Activated naive CD8-positive, alpha-beta T cell treated with anti-CD3 and anti-CD28 coated beads for 36 hours (primary cell): ENCODE results near the gene PAQR8. TPM values are rescaled to one million over a fixed set of nuclear protein-coding genes. Genes with fewer than 3 reads are reported as not detected.
A peak's percentile ranks its signal among the peaks of the same experiment; 100 is the strongest.

Source experiments
- DNase-seq: peaks from one replicate; pipeline ENCODE4 v3.0.0; 2021
- H3K27ac Mint-ChIP-seq: one replicate; pipeline ENCODE4 v1.8.0; 2022; ENCODE audit warnings: mild to moderate bottlenecking, moderate library complexity, mixed read lengths
- H3K27me3 Mint-ChIP-seq: one replicate; pipeline ENCODE4 v1.8.0; 2022; ENCODE audit warnings: mild to moderate bottlenecking, mixed read lengths
- H3K36me3 Mint-ChIP-seq: one replicate; pipeline ENCODE4 v1.8.0; 2021; ENCODE audit warnings: mild to moderate bottlenecking, mixed read lengths
- H3K4me1 Mint-ChIP-seq: one replicate; pipeline ENCODE4 v1.8.0; 2021; ENCODE audit warnings: mixed read lengths
- H3K4me3 Mint-ChIP-seq: one replicate; pipeline ENCODE4 v1.8.0; 2022; ENCODE audit warnings: mild to moderate bottlenecking, moderate library complexity, mixed read lengths
- H3K9me3 Mint-ChIP-seq: one replicate; pipeline ENCODE4 v1.8.0; 2022; ENCODE audit warnings: mixed read lengths
- total RNA-seq, 2 experiments: library from RNA; stranded (reverse); gene quantifications; one replicate each; pipeline ENCODE4 v1.2.3, GENCODE V29; 2021

Gene PAQR8
- total RNA-seq, 2 experiments from 2014 or later: 11.0 to 11.4 TPM

DNA sequence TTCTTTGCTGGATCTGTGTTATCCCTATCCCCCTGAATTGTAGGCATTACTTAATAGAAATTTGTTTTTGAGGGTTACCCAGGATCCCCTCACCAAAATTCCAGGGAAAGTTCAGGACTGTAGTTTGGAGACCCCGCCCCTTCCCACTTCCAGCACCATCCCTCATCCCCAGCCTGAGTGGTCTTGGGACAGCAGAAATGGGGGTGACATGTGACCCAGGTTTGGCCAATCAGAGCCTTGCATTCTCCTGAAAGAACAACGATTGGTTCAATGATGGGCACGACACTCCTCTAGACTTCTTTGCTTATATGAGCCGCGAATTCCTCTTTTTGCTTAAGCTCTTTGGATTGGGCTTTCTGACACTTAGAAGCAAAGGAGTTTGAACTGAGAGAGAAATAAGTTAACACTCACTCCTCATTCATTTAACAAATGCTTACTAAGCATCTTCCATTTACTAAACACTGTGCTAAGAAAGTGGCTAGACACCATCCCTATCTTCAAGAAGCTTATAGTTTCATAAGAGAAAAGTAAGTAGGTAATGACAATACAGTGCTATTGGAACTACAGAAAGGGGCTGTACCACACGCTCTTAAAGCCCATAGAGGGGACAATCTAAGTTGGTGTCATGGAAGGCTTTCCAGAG is 24.9 kb upstream of the PAQR8 start:
- no peak overlapping the region for H3K4me3 Mint-ChIP-seq
- peak overlapping the region; percentile 67 for H3K27ac Mint-ChIP-seq
- no peaks in the 10 kb centered on the region for H3K27me3 Mint-ChIP-seq
- H3K4me1 Mint-ChIP-seq: peaks cover 71% of the 10 kb centered on the region
- no peaks in the 10 kb centered on the region for H3K36me3 Mint-ChIP-seq
- DNase-seq: no peak
- H3K9me3 Mint-ChIP-seq: no peaks in the 10 kb centered on the region

DNA sequence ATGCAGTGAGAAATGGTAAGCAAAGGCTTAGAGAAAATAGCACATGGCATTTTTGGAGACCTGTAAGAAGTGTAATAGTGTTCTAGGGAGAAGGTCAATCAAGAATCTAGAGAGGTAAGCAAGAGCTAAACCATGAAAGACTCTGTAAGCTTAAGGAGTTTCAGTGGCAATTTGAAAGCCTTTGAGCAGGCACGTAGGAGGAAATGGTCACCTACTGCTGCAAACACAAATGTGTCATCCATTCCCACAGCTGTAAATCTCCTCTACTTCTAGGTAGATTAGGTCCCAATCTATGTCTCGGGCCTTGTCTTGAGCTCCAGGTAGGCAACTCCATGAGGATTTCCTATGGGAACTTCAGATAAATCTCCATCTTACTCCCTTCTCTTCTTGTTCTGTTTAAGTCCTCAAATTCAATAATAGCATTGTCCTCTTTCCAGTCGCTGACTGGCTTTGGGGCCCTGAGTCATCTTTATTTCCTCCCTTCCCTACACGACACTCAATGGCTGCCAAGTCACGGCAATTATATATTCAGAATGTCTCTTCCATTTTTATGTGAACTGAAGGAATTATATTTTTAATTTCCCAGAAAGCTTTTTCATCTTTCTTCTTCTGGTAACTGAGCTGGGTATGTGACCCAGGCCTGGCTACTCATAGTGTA is 24.2 kb upstream of the PAQR8 start:
- Mint-ChIP-seq H3K27ac (peak overlapping the region; percentile 71), H3K36me3 (no peaks in the 10 kb centered on the region), H3K27me3 (no peaks in the 10 kb centered on the region), H3K9me3 (no peaks in the 10 kb centered on the region), H3K4me1 (peaks cover 70% of the 10 kb centered on the region), H3K4me3 (no peak overlapping the region)
- no peak for DNase-seq

DNA sequence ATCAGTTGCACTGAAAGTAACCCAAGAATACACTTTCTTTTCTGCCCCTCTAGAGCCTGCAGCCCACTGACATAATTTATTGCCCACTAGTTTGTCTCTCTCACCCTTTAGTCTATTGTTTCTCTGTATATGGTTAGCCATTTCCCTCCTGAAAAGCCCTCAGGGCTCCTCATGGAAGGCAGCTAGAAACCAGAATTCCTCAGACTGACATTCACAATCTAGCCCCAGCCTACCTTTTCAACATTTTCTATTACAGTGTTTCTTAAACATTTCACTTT is 21.4 kb upstream of the PAQR8 start:
- no peak for DNase-seq
- Mint-ChIP-seq H3K36me3 (no peaks in the 10 kb centered on the region), H3K27ac (no peak overlapping the region), H3K9me3 (no peaks in the 10 kb centered on the region), H3K4me3 (no peak overlapping the region), H3K27me3 (no peaks in the 10 kb centered on the region), H3K4me1 (peaks cover 45% of the 10 kb centered on the region)

DNA sequence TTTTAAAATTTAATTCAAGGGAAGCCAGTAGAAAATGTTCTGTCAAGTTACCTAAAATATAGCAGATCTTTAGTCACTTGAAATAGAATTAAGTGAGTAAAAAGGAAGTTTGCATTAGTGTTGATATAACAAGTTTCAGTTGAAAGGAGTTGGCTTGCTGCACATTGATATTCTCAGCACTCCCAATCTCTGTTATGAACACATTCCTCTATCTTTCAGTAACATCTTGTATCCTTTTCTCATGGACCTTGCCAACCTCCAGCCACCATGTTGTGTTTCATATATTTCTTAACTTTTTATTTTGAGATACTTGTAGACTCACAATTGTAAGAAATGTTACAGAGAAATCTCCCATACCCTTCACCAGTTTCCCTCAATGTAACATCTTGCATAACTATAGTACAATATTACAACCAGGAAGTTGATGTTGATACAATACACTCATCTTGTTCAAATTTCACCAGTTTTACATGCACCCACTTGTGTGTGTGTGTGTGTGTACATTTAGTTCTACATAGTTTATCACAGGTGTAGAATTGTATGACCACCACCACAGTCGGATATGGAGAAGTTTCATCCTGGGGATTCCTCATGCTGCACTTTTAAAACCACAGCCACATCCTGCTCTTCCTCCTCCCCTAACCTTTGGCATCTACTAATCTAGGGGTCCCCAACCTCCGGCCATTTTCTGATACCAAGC is 20.2 kb upstream of the PAQR8 start:
- peak; percentile 9 for DNase-seq
- Mint-ChIP-seq H3K27me3 (no peaks in the 10 kb centered on the region), H3K4me1 (peaks cover 37% of the 10 kb centered on the region), H3K9me3 (no peaks in the 10 kb centered on the region), H3K36me3 (no peaks in the 10 kb centered on the region), H3K4me3 (no peak overlapping the region), H3K27ac (peak overlapping the region; percentile 47)

DNA sequence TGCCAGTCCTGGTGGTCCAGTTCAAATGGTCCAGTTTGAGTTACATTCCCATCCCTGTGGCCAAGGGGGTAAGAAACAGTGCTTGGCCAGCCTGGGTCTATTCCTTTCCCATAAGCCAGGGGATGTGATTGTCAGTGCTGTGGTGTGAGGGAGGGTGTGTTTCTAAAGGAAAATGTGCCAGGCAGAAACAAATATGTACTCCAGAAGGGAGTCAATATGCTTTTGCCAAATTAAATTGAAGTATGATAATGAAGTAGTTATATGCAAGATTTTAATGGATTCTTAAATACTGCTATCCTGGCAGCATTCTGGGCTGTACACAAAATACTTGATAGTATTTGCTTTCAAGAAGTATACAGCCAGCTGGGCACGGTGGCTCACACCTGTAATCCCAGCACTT is 16.6 kb upstream of the PAQR8 start:
- no peak overlapping the region for H3K27ac Mint-ChIP-seq

DNA sequence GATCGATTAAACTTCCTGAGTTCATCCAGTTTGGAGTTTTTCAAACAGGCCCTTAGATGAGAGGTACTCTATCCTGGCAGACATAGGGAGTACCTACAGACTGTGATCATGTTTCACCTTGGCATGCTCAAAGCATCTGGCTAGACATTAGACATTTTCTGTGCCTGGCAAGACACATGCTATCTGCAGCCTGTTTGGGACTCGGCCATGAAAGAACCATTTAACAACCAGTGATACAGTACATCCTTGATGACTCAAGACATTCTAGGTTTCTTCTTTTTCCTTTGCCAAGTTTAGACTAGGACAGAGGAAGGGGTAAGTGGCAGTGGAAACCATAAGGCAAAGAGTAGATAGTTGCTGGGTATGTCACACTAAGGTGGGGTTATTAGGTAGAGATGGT is 15.4 kb upstream of the PAQR8 start:
- H3K36me3 Mint-ChIP-seq: no peaks in the 10 kb centered on the region
- no peaks in the 10 kb centered on the region for H3K9me3 Mint-ChIP-seq
- no peak for DNase-seq
- H3K4me3 Mint-ChIP-seq: no peak overlapping the region
- no peak overlapping the region for H3K27ac Mint-ChIP-seq
- H3K4me1 Mint-ChIP-seq: peaks cover 25% of the 10 kb centered on the region
- H3K27me3 Mint-ChIP-seq: no peaks in the 10 kb centered on the region

More for the DNA sequence above, 16.6 kb upstream of the PAQR8 start:
- H3K36me3 Mint-ChIP-seq: no peaks in the 10 kb centered on the region
- DNase-seq: no peak
- no peaks in the 10 kb centered on the region for H3K9me3 Mint-ChIP-seq
- no peaks in the 10 kb centered on the region for H3K27me3 Mint-ChIP-seq
- peaks cover 19% of the 10 kb centered on the region for H3K4me1 Mint-ChIP-seq
- no peak overlapping the region for H3K4me3 Mint-ChIP-seq

- DNase-seq: no peak
- H3K9me3 Mint-ChIP-seq: no peaks in the 10 kb centered on the region
- peaks cover 29% of the 10 kb centered on the region for H3K4me1 Mint-ChIP-seq
- H3K27me3 Mint-ChIP-seq: no peaks in the 10 kb centered on the region
- H3K36me3 Mint-ChIP-seq: no peaks in the 10 kb centered on the region
- no peak overlapping the region for H3K4me3 Mint-ChIP-seq
- H3K27ac Mint-ChIP-seq: no peak overlapping the region
Observed at GRCh38 chr6:52347818-52348217, 14.1 kb upstream of the PAQR8 start.

DNA sequence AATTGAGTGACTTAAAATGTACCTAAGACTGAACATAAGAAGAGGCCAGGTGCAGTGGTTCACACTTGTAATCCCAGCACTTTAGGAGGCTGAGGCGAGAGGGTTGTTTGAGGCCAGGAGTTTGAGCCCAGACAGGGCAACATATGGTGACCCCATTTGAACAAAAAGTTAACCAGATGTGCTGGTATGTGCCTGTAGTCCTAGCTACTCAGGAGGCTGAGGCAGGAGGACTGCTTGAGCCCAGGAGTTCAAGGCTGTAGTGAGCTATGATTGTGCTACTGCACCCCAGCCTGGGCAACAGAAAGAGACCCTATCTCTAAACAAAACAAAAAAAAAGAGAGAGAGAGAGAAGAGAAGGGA is 10.1 kb upstream of the PAQR8 start:
- H3K4me3 Mint-ChIP-seq: no peak overlapping the region
- H3K27me3 Mint-ChIP-seq: no peaks in the 10 kb centered on the region
- no peaks in the 10 kb centered on the region for H3K36me3 Mint-ChIP-seq
- no peaks in the 10 kb centered on the region for H3K9me3 Mint-ChIP-seq
- H3K4me1 Mint-ChIP-seq: peaks cover 28% of the 10 kb centered on the region
- DNase-seq: no peak
- H3K27ac Mint-ChIP-seq: no peak overlapping the region

GRCh38 chr6:52352239-52353018 is 9.5 kb upstream of the PAQR8 start:
- DNase-seq: no peak
- H3K36me3 Mint-ChIP-seq: no peaks in the 10 kb centered on the region
- peaks cover 28% of the 10 kb centered on the region for H3K4me1 Mint-ChIP-seq
- H3K27me3 Mint-ChIP-seq: no peaks in the 10 kb centered on the region
- no peaks in the 10 kb centered on the region for H3K9me3 Mint-ChIP-seq
- no peak overlapping the region for H3K4me3 Mint-ChIP-seq
- H3K27ac Mint-ChIP-seq: no peak overlapping the region

DNA sequence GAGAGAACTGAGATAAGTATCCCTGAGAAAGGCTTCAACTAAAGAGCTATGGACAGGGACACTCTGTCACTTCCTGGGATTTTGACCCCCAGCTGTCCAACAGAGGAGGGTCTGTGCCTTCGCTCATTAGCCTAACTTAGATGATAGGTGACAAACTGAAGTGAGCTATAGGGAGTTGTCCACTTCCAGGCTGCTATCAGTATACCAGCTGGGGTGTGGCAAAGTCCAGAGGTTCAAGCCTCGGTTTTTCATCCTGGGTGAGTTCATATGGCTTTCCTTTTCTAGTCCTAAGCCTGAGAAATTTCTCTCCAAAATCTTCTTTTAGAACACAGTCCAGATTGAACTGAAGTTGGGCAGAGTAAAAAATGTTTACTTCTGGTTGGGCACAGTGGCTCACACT is 5.9 kb upstream of the PAQR8 start:
- H3K36me3 Mint-ChIP-seq: no peaks in the 10 kb centered on the region
- DNase-seq: no peak
- no peaks in the 10 kb centered on the region for H3K27me3 Mint-ChIP-seq
- H3K9me3 Mint-ChIP-seq: no peaks in the 10 kb centered on the region
- peaks cover 23% of the 10 kb centered on the region for H3K4me1 Mint-ChIP-seq
- H3K27ac Mint-ChIP-seq: no peak overlapping the region
- no peak overlapping the region for H3K4me3 Mint-ChIP-seq

DNA sequence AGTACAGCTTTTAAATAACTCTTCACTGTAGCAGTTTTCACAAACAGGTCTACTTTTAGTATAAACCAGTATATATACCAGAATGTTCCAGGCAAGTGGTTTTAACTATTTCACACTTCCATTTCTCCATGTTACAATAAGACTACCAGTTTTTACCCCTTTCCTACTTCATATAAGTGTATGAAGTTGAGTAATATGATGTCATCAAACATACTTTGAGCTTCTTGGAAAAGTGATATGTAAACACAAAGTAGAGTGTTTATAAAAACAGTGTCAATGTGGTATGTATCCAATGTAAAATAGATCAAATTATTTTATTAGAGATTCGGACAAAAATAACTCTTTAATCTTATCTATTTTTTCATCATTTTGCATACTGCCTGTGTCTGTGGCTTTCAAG is 2.5 kb upstream of the PAQR8 start:
- H3K4me1 Mint-ChIP-seq: peaks cover 23% of the 10 kb centered on the region
- H3K36me3 Mint-ChIP-seq: peaks cover 17% of the 10 kb centered on the region
- no peaks in the 10 kb centered on the region for H3K9me3 Mint-ChIP-seq
- no peak overlapping the region for H3K4me3 Mint-ChIP-seq
- no peaks in the 10 kb centered on the region for H3K27me3 Mint-ChIP-seq
- H3K27ac Mint-ChIP-seq: no peak overlapping the region
- no peak for DNase-seq

GRCh38 chr6:52360028-52360427 is 1.9 kb upstream of the PAQR8 start:
- H3K9me3 Mint-ChIP-seq: no peaks in the 10 kb centered on the region
- H3K36me3 Mint-ChIP-seq: peaks cover 21% of the 10 kb centered on the region
- DNase-seq: no peak
- H3K4me3 Mint-ChIP-seq: no peak overlapping the region
- no peaks in the 10 kb centered on the region for H3K27me3 Mint-ChIP-seq
- peaks cover 30% of the 10 kb centered on the region for H3K4me1 Mint-ChIP-seq
- H3K27ac Mint-ChIP-seq: no peak overlapping the region

- Mint-ChIP-seq H3K36me3 (peaks cover 24% of the 10 kb centered on the region), H3K4me3 (peak overlapping the region; percentile 73), H3K27ac (no peak overlapping the region), H3K4me1 (peaks cover 31% of the 10 kb centered on the region), H3K9me3 (no peaks in the 10 kb centered on the region), H3K27me3 (no peaks in the 10 kb centered on the region)
- DNase-seq: no peak
Observed at GRCh38 chr6:52360601-52361413, 1.1 kb upstream of the PAQR8 start.

- Mint-ChIP-seq H3K27me3 (no peaks in the 10 kb centered on the region), H3K4me1 (peaks cover 34% of the 10 kb centered on the region), H3K4me3 (peak overlapping the region; percentile 73), H3K36me3 (peaks cover 29% of the 10 kb centered on the region), H3K27ac (peak overlapping the region; percentile 82), H3K9me3 (no peaks in the 10 kb centered on the region)
- peak; percentile 25 for DNase-seq
Observed at GRCh38 chr6:52361414-52361944, 472 bp upstream of the PAQR8 start.
